Trophoblast cell (in vitro differentiated cells and primary cell): ENCODE data around the gene KCNK5.

Source experiments
- DNase-seq, 2 donors: peaks; one replicate each; pipeline ENCODE4 v3.0.0-alpha.2; 2016
- H2AFZ ChIP-seq: 2 replicates; pipeline ENCODE4 v1.6.1; 2013; ENCODE audit warnings: low read length, moderate library complexity, mild to moderate bottlenecking; ENCODE audit not compliant: insufficient read depth, poor library complexity
- H2AK5ac ChIP-seq: 2 replicates; pipeline ENCODE4 v1.6.1; 2013; ENCODE audit warnings: mild to moderate bottlenecking, low read length
- H2BK120ac ChIP-seq: 2 replicates; pipeline ENCODE4 v1.6.1; 2013; ENCODE audit warnings: low read length, mild to moderate bottlenecking, moderate library complexity; ENCODE audit not compliant: insufficient read depth, poor library complexity
- H2BK12ac ChIP-seq: 2 replicates; pipeline ENCODE4 v1.6.1; 2013; ENCODE audit warnings: mild to moderate bottlenecking, low read length, moderate library complexity
- H2BK5ac ChIP-seq: 2 replicates; pipeline ENCODE4 v1.6.1; 2013; ENCODE audit warnings: low read length, low read depth, moderate library complexity, mild to moderate bottlenecking; ENCODE audit not compliant: poor library complexity
- H3K14ac ChIP-seq: 2 replicates; pipeline ENCODE4 v1.6.1; 2013; ENCODE audit warnings: mild to moderate bottlenecking, low read length
- H3K18ac ChIP-seq: 2 replicates; pipeline ENCODE4 v1.6.1; 2013; ENCODE audit warnings: mild to moderate bottlenecking, low read length
- H3K23ac ChIP-seq: 2 replicates; pipeline ENCODE4 v1.6.1; 2013; ENCODE audit warnings: low read length
- H3K27ac ChIP-seq: 2 replicates; pipeline ENCODE4 v1.5.1; 2013; ENCODE audit warnings: low read depth, mild to moderate bottlenecking, inconsistent platforms, low read length, moderate library complexity
- H3K27me3 ChIP-seq: 2 replicates; pipeline ENCODE4 v1.6.1; 2013; ENCODE audit warnings: inconsistent platforms, mild to moderate bottlenecking, low read length, moderate library complexity; ENCODE audit not compliant: insufficient read depth
- H3K36me3 ChIP-seq, 2 experiments: 1 replicate in 1 of 2; 2 replicates in 1 of 2; pipeline ENCODE4 v1.6.1; 2013; ENCODE audit warnings: low read length in 2 of 2, mild to moderate bottlenecking in 2 of 2, moderate library complexity in 1 of 2; ENCODE audit not compliant: insufficient read depth in 2 of 2, control insufficient read depth in 1 of 2
- H3K4ac ChIP-seq: 2 replicates; pipeline ENCODE4 v1.6.1; 2013; ENCODE audit warnings: low read depth, mild to moderate bottlenecking, low read length, moderate library complexity
- H3K4me1 ChIP-seq, 2 experiments: 1 replicate in 1 of 2; 2 replicates in 1 of 2; pipeline ENCODE4 v1.6.1; 2013; ENCODE audit warnings: low read length in 2 of 2, mild to moderate bottlenecking in 2 of 2, moderate library complexity in 1 of 2; ENCODE audit not compliant: insufficient read depth in 2 of 2, control insufficient read depth in 1 of 2
- H3K4me2 ChIP-seq: 2 replicates; pipeline ENCODE4 v1.6.1; 2013; ENCODE audit warnings: inconsistent platforms, mild to moderate bottlenecking, low read length, moderate library complexity
- H3K4me3 ChIP-seq: 2 replicates; pipeline ENCODE4 v1.5.1; 2013; ENCODE audit warnings: mild to moderate bottlenecking, low read depth, low read length, inconsistent platforms
- H3K79me1 ChIP-seq: one replicate; pipeline ENCODE4 v1.6.1; 2013; ENCODE audit warnings: low read length
- H3K79me2 ChIP-seq: 2 replicates; pipeline ENCODE4 v1.6.1; 2013; ENCODE audit warnings: low read length, mild to moderate bottlenecking; ENCODE audit not compliant: control insufficient read depth, insufficient read depth, poor library complexity
- H3K9ac ChIP-seq: 2 replicates; pipeline ENCODE4 v1.6.1; 2013; ENCODE audit warnings: mild to moderate bottlenecking, low read length
- H3K9me3 ChIP-seq: 2 replicates; pipeline ENCODE4 v1.6.1; 2013; ENCODE audit warnings: low read depth, mild to moderate bottlenecking, control low read depth, inconsistent platforms, low read length; ENCODE audit not compliant: insufficient read depth
- H4K12ac ChIP-seq: 2 replicates; pipeline ENCODE4 v1.6.1; 2013; ENCODE audit warnings: low read depth, mild to moderate bottlenecking, low read length, moderate library complexity
- H4K8ac ChIP-seq: 2 replicates; pipeline ENCODE4 v1.6.1; 2013; ENCODE audit warnings: low read depth, mild to moderate bottlenecking, low read length, moderate library complexity
- H4K91ac ChIP-seq: one replicate; pipeline ENCODE4 v1.6.1; 2013; ENCODE audit warnings: low read depth, mild to moderate bottlenecking, low read length, moderate library complexity
- WGBS: extraction: QIAGEN DNeasy Blood & Tissue Kit; methylation state at CpG from one replicate; pipeline ENCODE4 v1.1.7; 2013; ENCODE audit warnings: missing lambda C conversion rate; ENCODE audit not compliant: insufficient read length, insufficient coverage; ENCODE audit errors: extremely low coverage; 5-methylcytosine and 5-hydroxymethylcytosine counted together

Gene KCNK5

DNA sequence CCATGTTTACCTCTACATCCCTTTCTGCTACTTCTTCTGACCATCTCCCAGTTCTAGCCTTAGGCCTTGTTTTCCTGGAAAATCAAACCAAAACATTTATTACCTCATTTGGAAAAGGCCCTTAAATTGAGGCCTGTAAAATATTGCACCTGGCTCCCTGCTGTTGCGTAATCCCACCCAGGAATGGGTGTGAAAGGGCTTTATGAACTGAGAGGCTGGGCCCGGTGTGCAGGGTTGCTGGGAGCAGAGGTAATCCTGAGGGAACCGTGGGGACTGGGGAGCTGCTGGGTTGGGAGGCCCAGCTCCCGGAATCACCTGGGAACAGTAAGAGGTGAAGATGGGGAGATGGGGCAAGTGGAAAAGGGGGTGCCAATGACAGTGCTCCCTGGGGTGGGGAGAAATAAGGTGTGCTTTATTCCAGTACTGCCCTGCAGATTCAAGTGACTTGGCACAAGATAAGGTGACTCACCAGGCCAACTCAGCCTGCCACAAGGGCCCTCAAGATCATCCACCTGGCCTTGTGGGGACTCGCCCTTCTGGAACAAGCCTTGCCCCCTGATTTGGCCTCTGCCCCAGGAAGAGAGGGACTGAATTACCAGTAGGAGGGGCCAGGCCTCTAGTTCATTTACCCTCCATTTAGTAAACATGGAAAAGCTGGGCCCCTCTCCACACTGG lies 44.2 kb downstream of the KCNK5 start:
- no peak overlapping the region for H4K91ac ChIP-seq
- H2BK12ac ChIP-seq, result no peak overlapping the region
- no peaks in the 10 kb centered on the region for H3K79me2 ChIP-seq
- no peak overlapping the region for H2AK5ac ChIP-seq
- H3K79me1 ChIP-seq, result no peaks in the 10 kb centered on the region
- H3K14ac ChIP-seq, result no peak overlapping the region
- no peak overlapping the region for H3K18ac ChIP-seq
- H3K23ac ChIP-seq, result no peak overlapping the region
- H4K12ac ChIP-seq, result no peak overlapping the region
- H3K4me2 ChIP-seq, result no peak overlapping the region
- no CpG with 5 or more reads among the region's 5 CpGs for WGBS
- H2BK5ac ChIP-seq, result no peak overlapping the region
- no peaks in the 10 kb centered on the region for H3K9me3 ChIP-seq
- H3K27ac ChIP-seq, result no peak overlapping the region
- no peak overlapping the region for H2AFZ ChIP-seq
- H2BK120ac ChIP-seq, result no peak overlapping the region
- H3K4me1 ChIP-seq, result peaks cover 0 to 7% of the 10 kb centered on the region in 2 experiments
- no peaks in the 10 kb centered on the region for H3K36me3 ChIP-seq
- H4K8ac ChIP-seq, result no peak overlapping the region
- peak; percentile 89 to 98 for DNase-seq
- H3K9ac ChIP-seq, result no peak overlapping the region
- no peaks in the 10 kb centered on the region for H3K27me3 ChIP-seq
- H3K4ac ChIP-seq, result no peak overlapping the region
- no peak overlapping the region for H3K4me3 ChIP-seq

DNA sequence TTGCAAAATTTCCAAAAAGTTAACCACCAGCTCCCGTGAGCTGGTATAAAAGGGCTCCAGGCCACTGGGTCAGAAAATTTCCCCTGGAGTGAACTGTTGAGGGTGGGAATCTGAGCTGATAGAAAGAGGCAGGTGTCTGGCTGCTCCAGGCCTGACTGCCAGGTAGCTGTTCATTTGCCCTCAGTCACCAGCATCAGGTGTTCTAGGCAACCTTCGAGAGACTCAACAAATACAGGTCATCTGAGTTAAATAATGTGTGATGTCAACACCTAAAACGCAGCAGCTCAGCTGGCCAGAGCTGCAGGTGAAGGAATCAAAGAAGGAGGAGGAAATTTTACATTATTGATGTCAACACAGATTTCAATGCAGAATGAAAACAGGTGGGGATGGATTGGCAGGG lies 46.7 kb downstream of the KCNK5 start:
- Histone ChIP-seq H3K79me2 (no peaks in the 10 kb centered on the region), H3K79me1 (no peaks in the 10 kb centered on the region), H3K36me3 (no peaks in the 10 kb centered on the region), H2BK120ac (no peak overlapping the region), H4K12ac (no peak overlapping the region), H3K9ac (no peak overlapping the region), H2BK12ac (no peak overlapping the region), H3K27me3 (no peaks in the 10 kb centered on the region), H3K27ac (no peak overlapping the region), H3K4me1 (peaks cover 0 to 7% of the 10 kb centered on the region in 2 experiments), H2BK5ac (no peak overlapping the region), H4K8ac (no peak overlapping the region), H3K18ac (no peak overlapping the region), H3K4ac (no peak overlapping the region), H3K23ac (no peak overlapping the region), H3K9me3 (no peaks in the 10 kb centered on the region), H2AK5ac (no peak overlapping the region), H3K4me2 (no peak overlapping the region), H3K14ac (no peak overlapping the region), H3K4me3 (no peak overlapping the region), H2AFZ (no peak overlapping the region), H4K91ac (no peak overlapping the region)
- no CpG with 5 or more reads among the region's 3 CpGs for WGBS
- no peak for DNase-seq

- Histone ChIP-seq H4K91ac (no peak overlapping the region), H3K79me1 (no peaks in the 10 kb centered on the region), H3K36me3 (peaks cover 0 to 2% of the 10 kb centered on the region in 2 experiments), H3K9me3 (no peaks in the 10 kb centered on the region), H4K8ac (no peak overlapping the region), H3K9ac (no peak overlapping the region), H3K27ac (no peak overlapping the region), H3K4me3 (no peak overlapping the region), H2BK5ac (no peak overlapping the region), H3K79me2 (no peaks in the 10 kb centered on the region), H3K23ac (no peak overlapping the region), H2BK12ac (no peak overlapping the region), H3K4me1 (peaks cover 0 to 4% of the 10 kb centered on the region in 2 experiments), H2AK5ac (no peak overlapping the region), H3K14ac (no peak overlapping the region), H3K4me2 (no peak overlapping the region), H3K4ac (no peak overlapping the region), H2BK120ac (no peak overlapping the region), H2AFZ (no peak overlapping the region), H3K27me3 (no peaks in the 10 kb centered on the region), H3K18ac (no peak overlapping the region), H4K12ac (no peak overlapping the region)
- no CpG with 5 or more reads among the region's 4 CpGs for WGBS
- DNase-seq, result no peak
Observed at GRCh38 chr6:39181826-39182225, 47.4 kb downstream of the KCNK5 start.

GRCh38 chr6:39181333-39181732 lies 47.9 kb downstream of the KCNK5 start:
- H4K8ac ChIP-seq, result no peak overlapping the region
- H3K79me1 ChIP-seq, result no peaks in the 10 kb centered on the region
- H4K12ac ChIP-seq, result no peak overlapping the region
- no peak overlapping the region for H4K91ac ChIP-seq
- H2BK120ac ChIP-seq, result no peak overlapping the region
- peaks cover 0 to 2% of the 10 kb centered on the region in 2 experiments for H3K36me3 ChIP-seq
- H3K27ac ChIP-seq, result no peak overlapping the region
- H3K9me3 ChIP-seq, result no peaks in the 10 kb centered on the region
- H3K4ac ChIP-seq, result no peak overlapping the region
- no peak overlapping the region for H2BK12ac ChIP-seq
- H3K23ac ChIP-seq, result no peak overlapping the region
- no peak overlapping the region for H3K4me2 ChIP-seq
- H3K9ac ChIP-seq, result no peak overlapping the region
- H3K14ac ChIP-seq, result no peak overlapping the region
- H2BK5ac ChIP-seq, result no peak overlapping the region
- no peak overlapping the region for H2AFZ ChIP-seq
- no CpG with 5 or more reads among the region's 6 CpGs for WGBS
- no peak overlapping the region for H3K18ac ChIP-seq
- H3K4me1 ChIP-seq, result peaks cover 0 to 4% of the 10 kb centered on the region in 2 experiments
- H2AK5ac ChIP-seq, result no peak overlapping the region
- no peaks in the 10 kb centered on the region for H3K79me2 ChIP-seq
- no peaks in the 10 kb centered on the region for H3K27me3 ChIP-seq
- no peak overlapping the region for H3K4me3 ChIP-seq
- no peak for DNase-seq
